NB4 (cell line): Measurements from ENCODE around the gene GRM7.

Experiments used
- DNase-seq: peaks from one replicate; pipeline ENCODE4 v3.0.0; 2010; ENCODE audit warnings: low read depth
- H3K4me3 ChIP-seq: one replicate; pipeline ENCODE4 v1.5.1; 2011; ENCODE audit warnings: mild to moderate bottlenecking, low read depth, low read length, moderate library complexity
- MAX ChIP-seq: IDR thresholded peaks from 2 replicates; pipeline ENCODE4 v1.6.1; 2011; ENCODE audit warnings: low read depth, low read length
- MYC ChIP-seq: IDR thresholded peaks from 2 replicates; pipeline ENCODE4 v1.6.1; 2011; ENCODE audit warnings: low read depth, low read length
- POLR2A ChIP-seq: IDR thresholded peaks from 2 replicates; pipeline ENCODE4 v1.6.1; 2011; ENCODE audit warnings: mild to moderate bottlenecking; ENCODE audit not compliant: insufficient read length; ENCODE audit errors: extremely low read depth
- TF ChIP-seq, protein P1 (sequence below): IDR thresholded peaks from one replicate; pipeline ENCODE4 v1.5.1; 2012; ENCODE audit warnings: low read depth, low read length

GRM7 gene

GRCh38 chr3:7381741-7382140, 520.8 kb downstream of the GRM7 start:
- no peak overlapping the region for H3K4me3 ChIP-seq
- TF ChIP-seq MAX: no peak
- TF ChIP-seq POLR2A: no peak
- no peak for DNase-seq

DNA sequence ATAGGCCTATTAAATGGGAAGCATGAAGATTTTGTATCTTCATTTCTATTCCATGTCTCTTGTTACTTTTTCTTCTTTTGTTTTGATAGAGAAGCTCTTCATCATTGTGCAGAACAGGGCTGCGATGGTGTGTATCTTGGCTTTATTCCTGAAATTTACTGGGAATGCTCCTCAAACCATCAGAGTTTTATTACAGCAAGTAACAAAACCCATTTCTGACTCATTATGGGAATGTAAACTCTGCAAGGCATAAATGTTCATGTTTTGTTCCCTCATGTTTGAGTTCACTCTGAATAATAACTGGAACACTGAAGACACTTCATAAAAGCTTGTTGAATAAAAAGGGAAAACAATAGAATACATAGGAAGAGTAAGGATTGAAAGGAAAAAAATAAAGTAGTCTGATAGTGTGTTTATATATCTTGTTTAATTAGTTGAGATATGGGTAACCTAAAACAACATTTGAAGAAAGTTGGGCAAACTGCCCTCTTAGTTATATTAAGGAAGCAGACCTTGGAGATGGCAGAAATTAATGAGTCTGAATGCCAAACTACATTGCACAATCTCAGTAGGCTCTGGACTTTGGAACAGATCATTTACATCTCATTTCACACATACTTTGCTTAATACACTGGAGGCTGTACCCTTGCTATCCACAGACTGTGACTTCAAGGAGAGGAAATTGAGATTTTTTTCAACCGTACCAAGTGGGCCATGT, 521.5 kb downstream of the GRM7 start:
- no peak for DNase-seq
- H3K4me3 ChIP-seq: no peak overlapping the region
- TF ChIP-seq MAX (no peak), MYC (no peak), POLR2A (no peak)
- TF ChIP-seq, protein P1, sequence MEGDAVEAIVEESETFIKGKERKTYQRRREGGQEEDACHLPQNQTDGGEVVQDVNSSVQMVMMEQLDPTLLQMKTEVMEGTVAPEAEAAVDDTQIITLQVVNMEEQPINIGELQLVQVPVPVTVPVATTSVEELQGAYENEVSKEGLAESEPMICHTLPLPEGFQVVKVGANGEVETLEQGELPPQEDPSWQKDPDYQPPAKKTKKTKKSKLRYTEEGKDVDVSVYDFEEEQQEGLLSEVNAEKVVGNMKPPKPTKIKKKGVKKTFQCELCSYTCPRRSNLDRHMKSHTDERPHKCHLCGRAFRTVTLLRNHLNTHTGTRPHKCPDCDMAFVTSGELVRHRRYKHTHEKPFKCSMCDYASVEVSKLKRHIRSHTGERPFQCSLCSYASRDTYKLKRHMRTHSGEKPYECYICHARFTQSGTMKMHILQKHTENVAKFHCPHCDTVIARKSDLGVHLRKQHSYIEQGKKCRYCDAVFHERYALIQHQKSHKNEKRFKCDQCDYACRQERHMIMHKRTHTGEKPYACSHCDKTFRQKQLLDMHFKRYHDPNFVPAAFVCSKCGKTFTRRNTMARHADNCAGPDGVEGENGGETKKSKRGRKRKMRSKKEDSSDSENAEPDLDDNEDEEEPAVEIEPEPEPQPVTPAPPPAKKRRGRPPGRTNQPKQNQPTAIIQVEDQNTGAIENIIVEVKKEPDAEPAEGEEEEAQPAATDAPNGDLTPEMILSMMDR: no peak

DNA sequence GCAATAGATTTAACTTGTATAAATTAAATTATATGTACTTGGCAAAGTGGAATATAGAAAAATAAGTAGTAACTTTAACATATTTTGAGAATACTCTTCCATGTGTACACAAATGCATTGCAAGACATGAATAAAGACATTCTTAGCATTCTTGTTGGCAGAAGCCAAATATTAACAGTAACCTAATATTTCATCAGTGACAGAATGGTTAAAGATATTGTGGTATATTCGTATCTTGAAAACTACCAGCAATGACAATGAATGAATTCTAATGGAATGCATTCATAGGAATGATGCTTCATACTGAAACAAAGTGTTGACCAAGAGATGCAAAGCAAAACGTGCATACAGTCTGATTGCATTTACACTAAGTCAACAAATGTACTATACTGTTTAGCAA, 524.7 kb downstream of the GRM7 start:
- no peak for DNase-seq
- H3K4me3 ChIP-seq: no peak overlapping the region
- TF ChIP-seq MAX (no peak), POLR2A (no peak), MYC (no peak)
- TF ChIP-seq, protein P1: no peak

DNA sequence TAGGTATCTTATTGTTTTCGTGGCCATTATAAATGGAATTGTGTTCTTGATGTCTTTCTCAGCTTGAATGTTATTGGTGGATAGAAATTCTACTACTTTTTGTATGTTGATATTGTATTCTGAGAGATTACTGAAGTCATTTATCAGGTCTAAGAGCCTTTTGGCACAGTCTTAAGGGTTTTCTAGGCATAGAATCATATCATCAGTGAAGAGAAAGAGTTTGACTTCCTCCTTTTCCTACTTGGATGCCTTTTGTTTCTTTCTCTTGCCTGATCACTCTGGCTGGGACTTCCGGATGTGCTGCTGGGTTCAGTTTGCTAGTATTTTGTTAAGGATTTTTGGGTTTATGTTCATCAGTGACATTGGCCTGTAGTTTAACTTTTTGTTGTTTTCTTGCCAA, 527.1 kb downstream of the GRM7 start:
- DNase-seq: no peak
- no peak for TF ChIP-seq MYC
- TF ChIP-seq, protein P1: no peak
- no peak for TF ChIP-seq POLR2A
- TF ChIP-seq MAX: no peak
- H3K4me3 ChIP-seq: no peak overlapping the region

GRCh38 chr3:7392206-7392605, 531.3 kb downstream of the GRM7 start:
- no peak for DNase-seq
- TF ChIP-seq MYC (no peak), POLR2A (no peak), MAX (no peak)
- TF ChIP-seq, protein P1: no peak

DNA sequence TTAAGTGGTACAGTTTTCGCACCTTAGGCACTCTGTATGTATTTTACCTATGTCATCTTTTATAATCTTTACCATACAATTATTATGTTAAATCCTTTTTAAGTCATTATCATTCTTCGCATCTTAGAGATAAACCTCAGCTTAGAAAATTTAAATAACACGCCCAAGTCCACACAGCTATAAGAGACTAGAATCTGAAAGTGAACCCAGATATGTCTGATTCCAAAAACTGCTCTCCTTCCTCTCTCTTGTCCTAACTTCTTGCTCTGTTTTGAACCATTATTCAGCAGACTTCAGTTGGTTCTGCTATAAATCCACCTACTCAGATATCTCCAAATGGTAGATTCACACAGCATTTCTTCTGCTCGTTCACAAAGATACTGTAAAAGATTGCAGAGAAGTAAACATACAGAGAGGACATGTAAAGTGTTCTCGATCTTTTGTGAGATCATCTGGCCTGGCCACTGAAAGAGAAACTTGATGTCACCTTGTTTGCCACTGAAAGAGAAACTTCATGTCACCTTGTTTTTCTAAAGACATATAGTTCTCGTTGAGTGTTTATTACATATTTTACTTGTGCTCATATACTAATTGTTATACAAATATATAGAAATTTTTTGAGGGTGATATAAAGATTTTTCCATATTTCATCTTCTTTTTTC, 533.2 kb downstream of the GRM7 start:
- TF ChIP-seq MYC (no peak), POLR2A (no peak), MAX (no peak)
- TF ChIP-seq, protein P1: no peak

More at GRCh38 chr3:7392206-7392605, 531.3 kb downstream of the GRM7 start:
- H3K4me3 ChIP-seq: no peak overlapping the region

More for the DNA sequence above, 533.2 kb downstream of the GRM7 start:
- H3K4me3 ChIP-seq: no peak overlapping the region
- DNase-seq: no peak
